Measurements from ENCODE around the gene MAEA. TPM values are rescaled to one million over a fixed set of nuclear protein-coding genes. Genes with fewer than 3 reads are reported as not detected.

Gene MAEA
- total RNA-seq, 1 experiment from 2014 or later: 81.1 TPM

GRCh38 chr4:1327526-1328266, 38.0 kb downstream of the MAEA start:
- H3K4me1 ChIP-seq: no peaks in the 10 kb centered on the region
- H3K27me3 ChIP-seq (replicated peaks; ENCODE audit: control insufficient read depth, insufficient read depth, low read length): no peaks in the 10 kb centered on the region
- H3K27ac Mint-ChIP-seq (ENCODE audit: unreplicated experiment): no peak overlapping the region
- ChIA-PET POLR2A (no interaction called here), CTCF (no interaction called here)
- H3K9me3 ChIP-seq: no peaks in the 10 kb centered on the region
- peaks cover 30% of the 10 kb centered on the region for H3K36me3 Mint-ChIP-seq (ENCODE audit: insufficient read depth, unreplicated experiment)
- no peaks in the 10 kb centered on the region for H3K4me1 Mint-ChIP-seq (ENCODE audit: low read depth, unreplicated experiment)
- H3K4me3 Mint-ChIP-seq (ENCODE audit: unreplicated experiment): no peak overlapping the region
- no peak overlapping the region for H3K4me3 ChIP-seq (ENCODE audit: low read depth, low read length)
- no peaks in the 10 kb centered on the region for H3K27me3 Mint-ChIP-seq (ENCODE audit: insufficient read depth, unreplicated experiment)
- no peak for DNase-seq
- no TSS peak for BruUV-seq (replicated peaks)
- intact Hi-C loops (cut with micrococcal nuclease; ENCODE audit: unreplicated experiment): no loop called here
- H3K9me3 Mint-ChIP-seq (ENCODE audit: unreplicated experiment): no peaks in the 10 kb centered on the region
- no peak for TF ChIP-seq CTCF (IDR thresholded peaks at IDR 0.05; ENCODE audit: insufficient read depth in 1 of 2, low read depth in 1 of 2, low read length in 1 of 2, severe bottlenecking in 1 of 2, unreplicated experiment in 1 of 2)
- H3K36me3 ChIP-seq (ENCODE audit: control insufficient read depth, insufficient read depth, low read length): peaks cover 1% of the 10 kb centered on the region; the same call in 1 of the 2 replicates

- no peak for TF ChIP-seq CTCF (IDR thresholded peaks at IDR 0.05; ENCODE audit: insufficient read depth in 1 of 2, low read depth in 1 of 2, low read length in 1 of 2, severe bottlenecking in 1 of 2, unreplicated experiment in 1 of 2)
- Histone ChIP-seq H3K4me1 (no peaks in the 10 kb centered on the region), H3K9me3 (no peaks in the 10 kb centered on the region), H3K4me3 (ENCODE audit: low read depth, low read length) (no peak overlapping the region), H3K36me3 (ENCODE audit: control insufficient read depth, insufficient read depth, low read length) (peaks cover 1% of the 10 kb centered on the region; the same call in 1 of the 2 replicates), H3K27me3 (replicated peaks; ENCODE audit: control insufficient read depth, insufficient read depth, low read length) (no peaks in the 10 kb centered on the region)
- BruUV-seq (replicated peaks): no TSS peak
- ChIA-PET POLR2A (no interaction called here), CTCF (no interaction called here)
- no peak overlapping the region for H3K4me3 Mint-ChIP-seq (ENCODE audit: unreplicated experiment)
- H3K27me3 Mint-ChIP-seq (ENCODE audit: insufficient read depth, unreplicated experiment): no peaks in the 10 kb centered on the region
- H3K4me1 Mint-ChIP-seq (ENCODE audit: low read depth, unreplicated experiment): no peaks in the 10 kb centered on the region
- H3K27ac Mint-ChIP-seq (ENCODE audit: unreplicated experiment): no peak overlapping the region
- peaks cover 30% of the 10 kb centered on the region for H3K36me3 Mint-ChIP-seq (ENCODE audit: insufficient read depth, unreplicated experiment)
- DNase-seq: no peak
- no peaks in the 10 kb centered on the region for H3K9me3 Mint-ChIP-seq (ENCODE audit: unreplicated experiment)
- intact Hi-C loops (cut with micrococcal nuclease; ENCODE audit: unreplicated experiment): no loop called here
Observed at GRCh38 chr4:1328267-1329155, 38.8 kb downstream of the MAEA start.

- Mint-ChIP-seq H3K27ac (ENCODE audit: unreplicated experiment) (no peak overlapping the region), H3K4me3 (ENCODE audit: unreplicated experiment) (no peak overlapping the region), H3K9me3 (ENCODE audit: unreplicated experiment) (no peaks in the 10 kb centered on the region), H3K4me1 (ENCODE audit: low read depth, unreplicated experiment) (no peaks in the 10 kb centered on the region), H3K27me3 (ENCODE audit: insufficient read depth, unreplicated experiment) (no peaks in the 10 kb centered on the region), H3K36me3 (ENCODE audit: insufficient read depth, unreplicated experiment) (peaks cover 36% of the 10 kb centered on the region)
- no peak for TF ChIP-seq CTCF (IDR thresholded peaks at IDR 0.05; ENCODE audit: insufficient read depth in 1 of 2, low read depth in 1 of 2, low read length in 1 of 2, severe bottlenecking in 1 of 2, unreplicated experiment in 1 of 2)
- DNase-seq: no peak
- ChIA-PET POLR2A (interaction anchor here (0.6 kb wide), 1 partner anchor 82 kb away, joined by 4 read pairs; no protein-coding TSS in a partner anchor), CTCF (no interaction called here)
- H3K27me3 ChIP-seq (replicated peaks; ENCODE audit: control insufficient read depth, insufficient read depth, low read length): no peaks in the 10 kb centered on the region
- no peaks in the 10 kb centered on the region for H3K4me1 ChIP-seq
- no peak overlapping the region for H3K4me3 ChIP-seq (ENCODE audit: low read depth, low read length)
- H3K9me3 ChIP-seq: no peaks in the 10 kb centered on the region
- BruUV-seq (replicated peaks): no TSS peak
- peaks cover 1% of the 10 kb centered on the region; the same call in 1 of the 2 replicates for H3K36me3 ChIP-seq (ENCODE audit: control insufficient read depth, insufficient read depth, low read length)
- intact Hi-C loops (cut with micrococcal nuclease; ENCODE audit: unreplicated experiment): no loop called here
Observed at GRCh38 chr4:1329408-1330371, 40.0 kb downstream of the MAEA start.
